Hepatocyte (in vitro differentiated cells): ENCODE measurements around the gene TSPAN15. TPM values are rescaled to one million over a fixed set of nuclear protein-coding genes. Genes with fewer than 3 reads are reported as not detected.

Experiments
- DNase-seq: peaks from one replicate; pipeline ENCODE4 v3.0.0-alpha.2; 2016; ENCODE audit warnings: low spot score
- H2AFZ ChIP-seq: fragments of 200-600 bp; sonication (generic); 2 replicates; pipeline ENCODE4 v1.6.0; 2016; ENCODE audit warnings: antibody characterized with exemption, mild to moderate bottlenecking
- H3K27ac ChIP-seq: fragments of 200-600 bp; sonication (generic); 2 replicates; pipeline ENCODE4 v1.5.1; 2016; ENCODE audit warnings: mild to moderate bottlenecking
- H3K27me3 ChIP-seq: fragments of 200-600 bp; sonication (generic); 2 replicates; pipeline ENCODE4 v1.6.1; 2016
- H3K36me3 ChIP-seq: fragments of 200-600 bp; sonication (generic); replicated peaks from 2 replicates; pipeline ENCODE4 v1.5.1; 2016; ENCODE audit warnings: low read depth; ENCODE audit not compliant: insufficient read depth
- H3K4me1 ChIP-seq: fragments of 200-600 bp; sonication (generic); 2 replicates; pipeline ENCODE4 v1.5.1; 2016; ENCODE audit warnings: mild to moderate bottlenecking, moderate library complexity; ENCODE audit not compliant: insufficient read depth
- H3K4me2 ChIP-seq: fragments of 200-600 bp; sonication (generic); 2 replicates; pipeline ENCODE4 v1.6.0; 2016
- H3K4me3 ChIP-seq: fragments of 200-600 bp; sonication (generic); 2 replicates; pipeline ENCODE4 v1.5.1; 2016; ENCODE audit warnings: mild to moderate bottlenecking
- H3K79me2 ChIP-seq: fragments of 200-600 bp; sonication (generic); 2 replicates; pipeline ENCODE4 v1.6.0; 2017; ENCODE audit warnings: mild to moderate bottlenecking
- H3K9me2 ChIP-seq: fragments of 200-600 bp; sonication (generic); replicated peaks from 2 replicates; pipeline ENCODE4 v1.6.0; 2017; ENCODE audit warnings: mild to moderate bottlenecking; ENCODE audit not compliant: insufficient read depth
- H3K9me3 ChIP-seq: fragments of 200-600 bp; sonication (generic); 2 replicates; pipeline ENCODE4 v1.5.1; 2016; ENCODE audit warnings: low read depth, mild to moderate bottlenecking
- H4K20me1 ChIP-seq: fragments of 200-600 bp; sonication (generic); 2 replicates; pipeline ENCODE4 v1.6.0; 2016; ENCODE audit warnings: mild to moderate bottlenecking; ENCODE audit not compliant: insufficient read depth, poor library complexity, severe bottlenecking
- EZH2 ChIP-seq: fragments of 200-600 bp; sonication (generic); IDR thresholded peaks from 2 replicates; pipeline ENCODE4 v1.6.1; 2016; ENCODE audit warnings: antibody characterized with exemption, mild to moderate bottlenecking, borderline replicate concordance
- EZH2phosphoT487 ChIP-seq: fragments of 200-600 bp; sonication (generic); IDR thresholded peaks from one replicate; pipeline ENCODE4 v1.6.1; 2018; ENCODE audit warnings: antibody characterized with exemption, mild to moderate bottlenecking, low read depth, moderate library complexity; ENCODE audit not compliant: unreplicated experiment, severe bottlenecking
- WGBS: methylation state at CpG from one replicate; pipeline ENCODE4 v1.1.6; 2016; ENCODE audit warnings: low lambda C conversion rate; ENCODE audit errors: missing lambda C conversion rate; 5-methylcytosine and 5-hydroxymethylcytosine counted together
- polyA plus RNA-seq: library from polyadenylated mRNA; unstranded; fragments of >200 nt; fragmentation: Nextera tagmentation; extraction: Ambion mirVana; gene quantifications from 2 replicates; pipeline ENCODE4 v1.2.1, GENCODE V29; 2016
- total RNA-seq: library from RNA; depleted of rRNA; stranded (reverse); fragments of >200 nt; gene quantifications from 2 replicates; pipeline ENCODE4 v1.2.3, GENCODE V29; 2014
- TF ChIP-seq, protein P1 (sequence below): fragments of 200-600 bp; sonication (generic); IDR thresholded peaks from 2 replicates; pipeline ENCODE4 v1.5.1; 2016; ENCODE audit warnings: antibody characterized with exemption, mild to moderate bottlenecking; ENCODE audit not compliant: poor library complexity

TSPAN15 gene
- total and polyA plus RNA-seq, 2 experiments from 2014 or later: 29.0 to 66.4 TPM

GRCh38 chr10:69496352-69497230, 45.3 kb downstream of the TSPAN15 start:
- H3K9me3 ChIP-seq: no peaks in the 10 kb centered on the region
- H3K4me2 ChIP-seq: no peak overlapping the region
- H4K20me1 ChIP-seq: no peaks in the 10 kb centered on the region
- DNase-seq: no peak
- H2AFZ ChIP-seq: no peak overlapping the region
- H3K36me3 ChIP-seq: no peaks in the 10 kb centered on the region
- H3K27ac ChIP-seq: no peak overlapping the region
- H3K9me2 ChIP-seq: no peaks in the 10 kb centered on the region
- 88% methylated on average over 6 of the region's 6 CpGs for WGBS
- peaks cover 3% of the 10 kb centered on the region for H3K4me1 ChIP-seq
- no peak overlapping the region for H3K4me3 ChIP-seq
- H3K79me2 ChIP-seq: no peaks in the 10 kb centered on the region
- no peaks in the 10 kb centered on the region for H3K27me3 ChIP-seq
- TF ChIP-seq EZH2phosphoT487 (no peak), EZH2 (no peak)
- TF ChIP-seq, protein P1, sequence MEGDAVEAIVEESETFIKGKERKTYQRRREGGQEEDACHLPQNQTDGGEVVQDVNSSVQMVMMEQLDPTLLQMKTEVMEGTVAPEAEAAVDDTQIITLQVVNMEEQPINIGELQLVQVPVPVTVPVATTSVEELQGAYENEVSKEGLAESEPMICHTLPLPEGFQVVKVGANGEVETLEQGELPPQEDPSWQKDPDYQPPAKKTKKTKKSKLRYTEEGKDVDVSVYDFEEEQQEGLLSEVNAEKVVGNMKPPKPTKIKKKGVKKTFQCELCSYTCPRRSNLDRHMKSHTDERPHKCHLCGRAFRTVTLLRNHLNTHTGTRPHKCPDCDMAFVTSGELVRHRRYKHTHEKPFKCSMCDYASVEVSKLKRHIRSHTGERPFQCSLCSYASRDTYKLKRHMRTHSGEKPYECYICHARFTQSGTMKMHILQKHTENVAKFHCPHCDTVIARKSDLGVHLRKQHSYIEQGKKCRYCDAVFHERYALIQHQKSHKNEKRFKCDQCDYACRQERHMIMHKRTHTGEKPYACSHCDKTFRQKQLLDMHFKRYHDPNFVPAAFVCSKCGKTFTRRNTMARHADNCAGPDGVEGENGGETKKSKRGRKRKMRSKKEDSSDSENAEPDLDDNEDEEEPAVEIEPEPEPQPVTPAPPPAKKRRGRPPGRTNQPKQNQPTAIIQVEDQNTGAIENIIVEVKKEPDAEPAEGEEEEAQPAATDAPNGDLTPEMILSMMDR: no peak

DNA sequence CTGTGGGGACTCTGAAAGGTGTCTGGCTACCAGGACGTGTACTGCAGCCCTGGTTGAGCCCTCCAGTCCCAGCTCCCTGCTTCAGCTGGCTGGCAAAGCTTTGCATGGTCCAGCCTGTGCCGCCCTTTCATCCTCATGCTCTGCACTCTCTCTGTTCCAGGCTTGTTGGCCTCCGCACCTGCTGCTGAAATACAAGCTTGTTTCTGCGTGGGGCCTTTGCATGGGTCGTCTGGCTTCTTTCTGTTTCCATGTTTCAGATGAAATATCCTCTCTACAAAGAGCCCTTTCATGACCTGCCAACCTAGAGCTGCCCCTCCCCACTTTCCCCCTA, 45.9 kb downstream of the TSPAN15 start:
- no peak overlapping the region for H3K27ac ChIP-seq
- H3K9me3 ChIP-seq: no peaks in the 10 kb centered on the region
- 87% methylated on average over 5 of the region's 5 CpGs for WGBS
- H3K4me3 ChIP-seq: no peak overlapping the region
- DNase-seq: no peak
- H3K4me1 ChIP-seq: peaks cover 3% of the 10 kb centered on the region
- TF ChIP-seq EZH2phosphoT487 (no peak), EZH2 (no peak)
- TF ChIP-seq, protein P1: no peak
- H3K27me3 ChIP-seq: no peaks in the 10 kb centered on the region
- no peaks in the 10 kb centered on the region for H3K79me2 ChIP-seq
- no peaks in the 10 kb centered on the region for H3K36me3 ChIP-seq
- no peaks in the 10 kb centered on the region for H3K9me2 ChIP-seq
- no peak overlapping the region for H2AFZ ChIP-seq
- H3K4me2 ChIP-seq: no peak overlapping the region
- H4K20me1 ChIP-seq: no peaks in the 10 kb centered on the region

DNA sequence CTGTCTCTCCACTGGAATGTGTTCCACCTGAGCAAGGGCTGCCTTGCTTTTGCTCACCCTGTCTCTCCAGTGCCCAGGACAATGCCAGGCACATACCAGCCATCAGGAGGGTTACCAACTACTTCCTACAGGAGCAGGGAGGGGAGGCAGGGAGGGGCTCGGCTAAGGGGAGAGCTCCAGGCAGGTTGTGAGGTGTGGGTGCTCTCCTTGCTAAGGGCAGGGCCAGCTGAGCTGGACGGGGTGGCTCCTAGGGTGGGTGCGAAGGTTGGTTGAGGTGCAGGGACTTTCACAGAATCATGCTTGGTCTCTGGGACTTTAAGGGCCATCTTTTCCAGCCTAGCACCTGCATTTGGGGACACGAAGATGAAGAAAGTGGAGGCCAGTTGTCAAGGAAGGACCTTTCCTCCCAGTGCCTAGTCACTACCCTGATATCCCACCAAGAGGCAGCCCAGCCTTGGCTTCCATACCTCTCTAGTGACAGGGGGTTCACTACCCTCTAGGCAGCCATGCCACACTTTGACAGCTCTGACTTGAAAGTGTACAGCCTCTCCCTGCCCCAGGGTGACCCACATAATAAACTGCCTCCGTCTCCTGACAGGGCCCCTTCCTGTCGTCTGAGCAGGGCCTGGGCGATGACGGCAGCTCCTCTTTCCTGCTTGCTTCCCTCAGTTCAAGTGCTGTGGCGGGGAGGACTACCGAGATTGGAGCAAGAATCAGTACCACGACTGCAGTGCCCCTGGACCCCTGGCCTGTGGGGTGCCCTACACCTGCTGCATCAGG, 46.5 kb downstream of the TSPAN15 start:
- no peaks in the 10 kb centered on the region for H3K79me2 ChIP-seq
- H3K27ac ChIP-seq: no peak overlapping the region
- no peak overlapping the region for H3K4me2 ChIP-seq
- no peak overlapping the region for H2AFZ ChIP-seq
- H3K4me1 ChIP-seq: peaks cover 3% of the 10 kb centered on the region
- TF ChIP-seq EZH2: no peak
- TF ChIP-seq, protein P1: no peak
- TF ChIP-seq EZH2phosphoT487: no peak
- DNase-seq: no peak
- H3K4me3 ChIP-seq: no peak overlapping the region
- no peaks in the 10 kb centered on the region for H3K9me3 ChIP-seq
- H3K9me2 ChIP-seq: no peaks in the 10 kb centered on the region
- H3K36me3 ChIP-seq: no peaks in the 10 kb centered on the region
- no peaks in the 10 kb centered on the region for H3K27me3 ChIP-seq
- H4K20me1 ChIP-seq: no peaks in the 10 kb centered on the region
- 80% methylated on average over 11 of the region's 11 CpGs for WGBS
